GM12872 (cell line): Measurements from ENCODE around the gene PLAC9.

Experiments
- CTCF ChIP-seq: IDR thresholded peaks from 3 replicates; pipeline ENCODE4 v1.5.1; 2011; ENCODE audit warnings: low read depth, mild to moderate bottlenecking, low read length, moderate library complexity; ENCODE audit not compliant: insufficient read depth

Gene PLAC9

GRCh38 chr10:80153460-80153859, 20.9 kb downstream of the PLAC9 start:
- TF ChIP-seq CTCF, result no peak

DNA sequence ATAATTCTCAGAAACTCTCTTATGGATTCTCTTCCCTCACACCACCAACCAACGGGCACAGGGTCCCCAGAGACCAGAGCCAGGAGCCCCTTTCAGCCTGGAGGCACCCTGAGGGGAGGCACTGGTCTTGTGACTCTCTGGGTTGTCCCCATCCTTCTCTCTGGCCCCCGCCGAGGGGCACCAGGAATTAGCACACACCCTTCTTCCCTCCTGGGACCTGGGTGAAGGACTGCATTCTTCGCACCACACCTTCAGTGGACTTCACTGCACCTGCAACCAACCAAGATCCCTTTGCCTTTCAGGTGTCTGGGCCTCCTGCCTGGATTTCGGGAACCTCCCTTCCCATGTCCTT, 22.1 kb downstream of the PLAC9 start:
- no peak for TF ChIP-seq CTCF

DNA sequence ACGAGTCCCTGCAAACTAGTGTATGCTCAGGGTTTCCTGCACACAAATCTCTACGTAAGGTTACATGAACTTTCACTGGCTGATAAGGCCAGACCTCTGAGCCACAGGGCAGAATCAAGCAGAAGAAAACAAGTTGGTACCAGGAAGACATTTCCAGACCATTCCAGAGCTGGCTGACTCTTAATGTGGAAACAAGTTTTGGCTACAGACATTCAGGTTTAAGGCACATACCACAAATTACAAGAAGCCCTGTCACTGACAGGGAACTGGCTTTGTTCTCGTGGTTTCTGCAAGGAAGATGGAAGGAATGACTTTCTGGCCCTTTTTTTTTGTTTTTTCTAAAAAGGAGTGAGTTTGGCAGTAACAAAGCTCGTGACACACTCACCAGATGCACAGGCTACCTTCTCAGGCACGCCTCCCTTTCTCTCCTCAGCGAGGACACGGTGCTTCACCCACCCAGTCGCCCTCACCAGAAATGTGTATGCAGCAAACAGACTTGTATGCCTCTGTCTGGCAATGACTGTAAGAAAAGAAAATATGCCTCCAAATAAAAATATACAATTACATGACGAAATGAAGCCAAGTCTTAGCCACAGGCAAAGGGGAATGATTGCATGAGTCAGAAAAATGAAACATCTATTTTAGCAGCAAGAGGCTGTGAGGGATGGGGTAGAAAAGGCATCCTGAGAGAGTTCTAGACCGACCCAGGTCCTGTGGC, 22.6 kb downstream of the PLAC9 start:
- no peak for TF ChIP-seq CTCF

GRCh38 chr10:80155696-80156215, 23.2 kb downstream of the PLAC9 start:
- no peak for TF ChIP-seq CTCF

DNA sequence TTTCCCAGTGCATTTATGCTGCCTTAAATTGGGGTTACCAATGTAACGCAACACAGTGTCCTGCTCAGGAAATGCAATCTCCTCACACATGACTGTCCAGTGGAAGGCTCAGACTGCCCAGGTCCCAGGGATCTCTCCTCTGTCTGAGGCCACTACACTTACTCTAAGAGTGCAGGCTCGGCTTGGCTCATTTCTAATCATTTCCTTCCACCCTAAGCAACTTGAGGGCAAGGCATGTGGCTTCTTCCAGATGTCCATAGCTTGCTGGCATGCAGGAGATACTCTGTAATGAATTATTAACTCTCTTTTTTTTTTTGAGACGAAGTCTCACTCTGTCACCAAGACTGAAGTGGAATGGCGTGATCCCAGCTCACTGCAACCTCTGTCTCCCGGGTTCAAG, 23.7 kb downstream of the PLAC9 start:
- TF ChIP-seq CTCF, result no peak

DNA sequence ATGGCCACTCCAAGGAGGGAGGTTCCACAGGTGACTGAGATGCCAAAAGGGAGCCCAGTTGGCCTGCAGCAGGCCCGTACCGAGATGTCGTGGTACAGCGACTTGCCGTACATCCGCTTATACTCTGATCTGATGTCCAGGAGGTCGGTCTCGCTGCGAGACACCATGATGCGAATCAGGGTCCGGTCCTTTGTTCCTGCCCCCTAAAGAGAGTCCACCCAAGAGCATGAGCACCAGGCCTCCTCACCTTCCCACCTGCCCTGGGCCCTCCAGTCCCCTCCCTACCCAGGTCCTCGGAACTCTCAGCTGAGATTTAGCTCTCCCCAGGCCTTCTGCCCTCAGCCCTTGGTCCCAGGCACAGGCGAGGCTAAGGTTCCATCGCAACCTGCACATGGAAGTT, 25.0 kb downstream of the PLAC9 start:
- TF ChIP-seq CTCF, result no peak

- TF ChIP-seq CTCF, result no peak
Observed at GRCh38 chr10:80158126-80158525, 25.6 kb downstream of the PLAC9 start.
